GM12872 (cell line): ENCODE results near the gene SEC14L5.

ENCODE experiments used
- CTCF ChIP-seq: IDR thresholded peaks from 3 replicates; pipeline ENCODE4 v1.5.1; 2011; ENCODE audit warnings: low read depth, mild to moderate bottlenecking, low read length, moderate library complexity; ENCODE audit not compliant: insufficient read depth

Gene SEC14L5

GRCh38 chr16:4987580-4988374 is 29.6 kb downstream of the SEC14L5 start:
- TF ChIP-seq CTCF, result no peak

- no peak for TF ChIP-seq CTCF
Observed at GRCh38 chr16:4988647-4989046, 30.5 kb downstream of the SEC14L5 start.

GRCh38 chr16:4989391-4990006 is 31.4 kb downstream of the SEC14L5 start:
- no peak for TF ChIP-seq CTCF

- no peak for TF ChIP-seq CTCF
Observed at GRCh38 chr16:4990415-4990814, 32.3 kb downstream of the SEC14L5 start.

- TF ChIP-seq CTCF, result no peak
Observed at GRCh38 chr16:4991754-4992153, 33.6 kb downstream of the SEC14L5 start.

- TF ChIP-seq CTCF, result no peak
Observed at GRCh38 chr16:4994719-4995434, 36.7 kb downstream of the SEC14L5 start.

- TF ChIP-seq CTCF, result no peak
Observed at GRCh38 chr16:5000573-5001001, 42.5 kb downstream of the SEC14L5 start.
